GOT3 (cell line): ENCODE measurements around the gene SF3B6.
"Not testable (repeated sequence)": the region's sequence is repeated elsewhere in the genome, so short reads cannot be mapped to it uniquely, and the experiment has no call there.

Source experiments
- DNase-seq: peaks from one replicate; lab custom pipeline; 2025; ENCODE audit warnings: mixed read lengths; lab: John Stamatoyannopoulos, UW

Gene SF3B6, protein sequence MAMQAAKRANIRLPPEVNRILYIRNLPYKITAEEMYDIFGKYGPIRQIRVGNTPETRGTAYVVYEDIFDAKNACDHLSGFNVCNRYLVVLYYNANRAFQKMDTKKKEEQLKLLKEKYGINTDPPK

DNA sequence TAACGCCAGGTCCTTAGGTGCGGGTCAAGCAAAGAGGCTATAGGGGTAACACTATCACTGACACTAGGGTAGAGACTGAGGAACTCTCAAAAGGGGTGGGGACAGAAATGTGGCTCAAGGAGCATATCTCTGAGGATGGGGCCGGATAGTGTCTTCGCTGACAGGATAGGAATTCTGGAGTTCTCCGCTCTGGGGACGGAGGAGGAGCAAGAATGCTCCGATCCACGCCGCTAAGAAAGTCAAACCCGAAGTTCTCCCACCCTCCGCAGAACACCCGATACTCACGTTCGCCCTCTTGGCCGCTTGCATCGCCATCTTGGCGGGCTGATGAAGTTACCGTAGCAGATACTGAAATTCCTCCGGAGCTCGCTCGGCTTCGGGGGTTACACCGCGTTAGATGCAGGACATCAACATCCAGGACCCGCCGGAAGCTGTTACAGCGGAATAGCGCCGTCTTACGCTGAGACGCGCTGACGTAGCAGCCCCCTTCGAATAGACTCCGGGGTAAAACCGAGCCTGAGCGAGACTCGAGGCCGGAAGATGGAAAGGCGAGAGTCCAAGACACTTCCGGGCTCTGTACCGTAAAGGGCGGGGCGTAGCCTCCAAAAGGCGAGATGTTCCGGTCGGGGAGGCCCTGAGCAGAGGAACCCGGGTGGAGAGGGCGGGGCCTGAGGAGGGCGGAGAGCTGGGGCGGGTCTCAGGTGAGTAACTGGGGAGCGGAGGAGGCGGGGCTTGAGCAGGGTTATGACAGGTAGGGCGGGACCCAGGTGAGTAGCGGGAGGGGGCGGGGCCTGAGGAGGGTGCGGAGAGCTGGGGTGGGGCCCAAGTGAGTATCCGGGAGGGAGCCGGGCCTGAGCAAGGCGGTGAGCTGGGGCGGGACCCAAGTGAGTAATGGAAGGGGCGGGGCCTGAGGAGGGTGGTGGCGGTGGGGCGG lies at the start of gene SF3B6:
Gene SF3B6, minus strand, starts transcription at position 412 of the 934 bp plus-strand sequence. Its CDS starts 97 bp downstream, at position 315.
- DNase-seq: peak; percentile 88

DNA sequence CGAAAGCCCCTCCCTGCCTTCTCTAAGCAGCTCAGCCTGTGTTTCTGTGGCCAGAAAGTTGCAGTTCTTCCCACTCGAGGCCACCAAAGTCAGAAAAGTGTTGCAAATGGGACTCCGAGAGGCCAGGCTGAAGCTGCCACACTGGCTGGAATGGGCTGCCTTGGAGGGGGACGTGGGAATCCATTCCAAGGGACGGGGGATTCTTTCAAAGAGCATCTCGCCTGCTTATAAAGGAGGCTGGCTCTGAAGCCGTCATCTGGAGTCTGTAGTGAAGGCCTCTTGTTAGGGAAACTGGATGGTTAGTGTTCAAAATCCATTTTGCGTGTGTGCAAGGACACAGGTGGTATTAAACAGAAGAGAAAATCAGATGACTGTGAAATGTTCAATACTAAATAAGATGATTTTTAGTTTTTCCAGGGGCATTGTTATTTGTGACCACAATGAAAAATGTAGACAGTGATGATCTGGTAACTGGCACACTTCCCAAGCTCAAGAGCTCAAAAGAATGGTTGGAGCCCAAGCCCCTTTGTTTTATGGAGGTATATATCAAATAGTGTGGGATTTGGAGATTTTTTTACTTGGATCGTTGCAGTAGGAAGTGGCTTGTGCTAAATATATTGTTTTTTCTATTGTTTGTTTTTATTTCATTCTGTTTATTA lies 47.9 kb upstream of the SF3B6 start:
- DNase-seq: no peak

DNA sequence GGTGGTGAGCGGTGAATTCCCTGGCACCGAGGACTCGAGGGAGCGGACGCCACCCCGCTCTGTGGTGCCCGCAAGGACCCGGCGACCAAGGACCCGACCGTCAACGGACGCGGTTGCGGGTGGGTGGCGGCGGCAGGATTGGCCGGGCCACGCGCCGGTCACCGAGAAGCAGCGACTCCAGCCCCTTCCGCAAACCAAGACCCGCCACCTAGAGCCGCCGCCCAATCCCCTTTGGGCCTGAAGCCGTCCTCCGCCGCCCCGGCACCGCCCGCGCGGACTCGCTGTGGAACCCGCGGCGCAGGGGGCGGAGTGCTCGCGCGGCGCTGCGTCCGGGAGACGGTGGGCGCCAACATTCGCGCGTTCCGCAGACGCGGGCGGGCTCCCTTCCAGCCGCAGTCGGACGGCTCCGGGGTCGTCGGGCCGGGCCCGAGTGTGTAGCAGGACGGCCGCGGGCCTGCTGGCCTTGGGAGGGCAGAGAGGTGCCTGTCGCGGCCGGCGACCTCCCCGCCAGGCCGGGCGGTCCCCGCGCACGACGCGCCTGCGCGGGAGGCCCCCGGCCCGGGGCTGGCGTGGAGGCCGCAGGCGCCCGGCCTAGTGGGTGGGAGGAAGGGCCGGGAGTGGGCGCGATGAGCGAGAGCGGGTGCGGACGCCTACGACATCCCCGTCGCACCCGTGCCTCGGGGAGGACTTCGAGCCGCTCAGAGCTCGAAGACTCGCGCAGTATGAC lies 47.2 kb upstream of the SF3B6 start, which contains the start of the genes FAM228B and PFN4:
Gene FAM228B, plus strand, starts transcription at position 275 of the 727 bp plus-strand sequence. CDS start 893 bp downstream, outside the sequence.
Gene PFN4, minus strand, starts transcription at position 140 of the 727 bp plus-strand sequence. CDS start 799 bp downstream, outside the sequence.
- peak; percentile 43 for DNase-seq

DNA sequence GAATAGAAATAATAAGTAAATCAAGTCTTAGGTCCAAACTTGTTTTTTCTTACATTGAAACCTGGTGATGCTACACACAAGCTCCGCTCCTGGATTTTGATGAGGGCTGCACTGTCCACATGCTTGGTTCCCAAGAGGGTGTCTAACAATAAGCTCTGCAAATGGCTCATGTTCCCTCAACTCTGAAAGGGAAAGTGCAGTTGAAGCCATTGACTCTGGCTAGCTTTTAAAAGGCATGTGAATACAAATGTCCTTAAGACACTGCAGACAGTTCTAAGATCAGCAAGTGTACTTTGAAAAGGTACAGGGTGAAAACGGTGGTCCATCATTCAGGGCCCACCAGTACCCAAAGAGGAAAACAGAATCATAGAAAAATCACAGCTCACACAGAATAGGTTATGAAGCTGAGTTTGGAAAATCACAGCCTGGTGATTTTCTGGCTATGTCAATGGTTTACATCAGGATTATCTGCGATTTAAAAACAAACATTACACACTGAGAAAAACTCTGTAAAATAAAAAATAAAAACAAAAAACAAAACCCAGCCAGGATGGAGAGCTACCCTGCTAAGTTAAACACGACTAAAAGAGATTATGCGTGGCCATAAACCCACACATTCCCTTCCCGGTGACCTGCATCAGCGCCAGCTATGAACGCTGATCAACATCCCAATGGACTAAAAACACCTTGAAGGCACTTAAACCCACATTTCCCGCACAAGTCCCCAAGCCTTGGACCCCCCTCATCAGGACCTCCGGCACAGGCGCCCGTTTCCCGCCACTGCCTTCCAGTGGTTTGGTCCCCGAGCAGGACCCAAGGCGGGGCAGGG lies 46.5 kb upstream of the SF3B6 start:
- DNase-seq: no peak

DNA sequence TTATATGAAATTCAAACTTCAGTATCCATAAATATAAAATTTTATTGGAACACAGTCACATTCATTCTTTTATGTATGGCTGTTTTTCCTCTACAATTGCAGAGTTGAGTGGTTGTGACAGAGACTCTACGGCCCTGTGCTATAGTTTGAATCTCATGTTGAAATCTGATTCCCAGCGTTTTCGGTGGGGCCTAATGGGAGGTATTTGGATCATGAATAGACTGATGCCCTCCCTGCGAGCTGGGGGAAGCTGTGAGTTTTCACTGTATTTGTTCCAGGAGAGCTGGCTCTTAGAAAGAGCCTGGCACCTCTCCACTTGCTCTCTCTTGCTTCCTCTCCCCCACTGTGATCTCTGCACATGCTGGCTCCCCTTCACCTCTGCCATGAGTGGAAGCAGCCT lies 45.3 kb upstream of the SF3B6 start:
- DNase-seq: no peak

DNA sequence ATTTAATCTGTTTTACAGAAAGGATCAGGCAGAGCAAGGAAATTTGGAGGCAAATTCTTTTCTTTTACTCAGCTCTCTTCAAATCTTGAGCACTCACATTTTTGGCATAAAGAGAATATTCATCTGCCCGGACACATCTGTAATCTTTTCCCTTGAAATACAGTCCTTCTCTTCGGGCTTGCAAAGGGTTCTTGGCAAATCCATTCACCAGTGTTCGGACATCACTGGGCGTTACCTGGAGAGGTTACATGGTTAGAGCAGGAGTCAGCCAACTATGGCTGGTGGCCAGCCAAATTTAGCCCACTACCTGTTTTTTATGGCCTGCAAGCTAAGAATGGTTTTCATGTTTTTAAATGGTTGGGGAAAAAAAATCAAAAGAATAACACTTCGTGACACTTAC lies 44.9 kb upstream of the SF3B6 start:
- DNase-seq: no peak

DNA sequence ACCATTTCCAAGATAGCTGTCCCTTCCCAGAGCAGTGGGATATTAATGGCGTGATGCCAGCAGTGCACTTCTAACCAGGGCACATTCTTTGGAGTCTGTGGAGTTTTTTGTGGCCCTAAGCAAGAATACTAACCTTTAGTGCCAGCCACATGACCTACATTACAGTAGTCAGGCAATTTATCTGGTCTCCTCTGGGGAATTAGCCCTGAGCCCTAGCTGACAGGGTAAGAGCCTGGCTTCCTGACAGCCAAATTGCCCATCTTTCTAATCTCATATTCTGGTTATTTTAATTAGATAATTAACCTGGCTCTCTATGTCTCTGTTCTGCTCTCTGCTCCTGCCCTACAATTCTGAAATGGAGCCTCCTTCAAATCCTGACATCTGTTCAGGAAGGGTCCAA lies 41.8 kb upstream of the SF3B6 start:
- no peak for DNase-seq

DNA sequence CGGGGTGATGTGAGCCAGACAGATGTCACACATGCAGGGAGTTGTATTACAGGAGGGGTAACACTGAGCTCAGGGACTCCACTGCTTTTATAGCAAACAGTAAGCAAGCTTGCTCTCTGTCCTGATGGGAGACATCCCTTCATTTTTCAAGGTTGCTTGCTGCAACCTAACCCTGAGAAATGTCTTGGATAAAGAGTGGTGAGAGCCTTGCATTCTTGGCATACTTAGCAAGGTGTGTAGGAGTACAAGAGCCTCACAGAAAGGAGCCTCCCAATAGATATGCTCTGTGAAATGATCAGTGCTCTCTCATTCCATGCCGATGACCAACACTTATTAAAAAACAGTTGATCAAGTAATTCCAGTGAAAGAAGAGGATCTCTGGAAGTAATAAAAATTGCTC lies 38.9 kb upstream of the SF3B6 start:
- DNase-seq: no peak

DNA sequence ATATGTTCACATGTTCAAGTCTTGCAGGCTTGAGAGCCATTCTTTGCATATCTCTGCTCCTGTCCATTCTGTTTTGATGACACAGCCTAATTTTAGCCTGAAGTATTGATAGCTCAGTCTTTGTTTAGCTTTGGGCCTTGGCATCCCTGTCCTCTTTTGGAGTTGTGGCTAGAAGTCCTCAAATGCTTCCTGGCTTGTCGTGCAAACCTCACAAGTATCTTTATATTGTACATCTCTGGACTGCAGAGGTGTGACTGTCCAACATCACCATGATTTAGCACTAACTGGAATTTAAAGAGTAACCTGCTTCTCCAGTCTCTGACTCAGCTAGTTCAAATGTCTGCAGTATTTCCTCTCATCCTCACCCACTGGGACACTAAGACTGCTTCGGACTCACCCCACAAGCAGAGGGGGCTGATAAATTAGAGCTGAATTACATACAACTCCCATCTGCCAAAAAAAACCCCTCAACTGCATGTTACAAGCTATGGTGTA lies 35.3 kb upstream of the SF3B6 start:
- no peak for DNase-seq

DNA sequence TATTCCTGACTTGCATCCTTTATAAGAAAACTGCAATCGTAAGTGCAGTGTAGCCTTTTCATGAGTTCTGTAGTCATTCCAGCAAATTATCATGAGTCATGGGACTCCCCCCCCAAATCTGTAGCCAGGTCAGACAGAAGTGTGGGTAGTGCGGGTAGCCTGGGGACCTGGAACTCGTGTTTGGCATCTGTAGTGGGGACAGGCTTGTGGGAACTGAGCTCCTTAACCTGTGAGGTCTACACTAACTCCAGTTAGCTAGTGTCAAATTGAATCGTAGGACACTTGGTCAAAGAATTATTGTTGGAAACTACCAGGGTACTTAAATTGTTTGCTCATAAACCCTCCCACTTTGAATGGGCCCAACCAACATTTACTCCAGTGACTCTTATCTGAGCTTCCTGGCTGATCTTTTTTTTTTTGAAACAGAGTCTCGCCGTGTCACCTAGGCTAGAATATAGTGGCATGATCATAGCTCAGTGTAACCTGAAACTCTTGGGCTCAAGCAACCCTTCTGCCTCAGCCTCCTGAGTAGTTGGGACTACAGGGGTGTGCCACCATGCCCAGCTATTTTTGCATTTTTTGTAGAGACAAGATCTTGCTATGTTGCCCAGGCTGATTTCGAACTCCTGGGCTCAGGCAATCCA lies 34.7 kb upstream of the SF3B6 start:
- DNase-seq: no peak

DNA sequence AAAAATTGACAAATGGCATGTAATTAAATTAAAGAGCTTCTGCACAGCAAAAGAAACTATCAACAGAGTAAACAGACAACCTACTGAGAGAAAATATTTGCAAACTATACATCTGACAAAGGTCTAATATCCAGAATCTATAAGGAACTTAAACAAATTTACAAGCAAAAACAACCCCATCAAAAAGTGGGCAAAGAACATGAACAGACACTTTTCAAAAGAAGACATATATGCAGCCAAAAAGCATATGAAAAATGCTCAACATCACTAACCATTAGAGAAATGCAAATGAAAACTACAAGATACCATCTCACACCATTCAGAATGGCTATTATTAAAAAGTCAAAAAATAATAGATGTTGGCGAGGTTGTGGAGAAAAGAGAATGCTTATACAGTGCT lies 33.3 kb upstream of the SF3B6 start:
- not testable (repeated sequence) for DNase-seq

DNA sequence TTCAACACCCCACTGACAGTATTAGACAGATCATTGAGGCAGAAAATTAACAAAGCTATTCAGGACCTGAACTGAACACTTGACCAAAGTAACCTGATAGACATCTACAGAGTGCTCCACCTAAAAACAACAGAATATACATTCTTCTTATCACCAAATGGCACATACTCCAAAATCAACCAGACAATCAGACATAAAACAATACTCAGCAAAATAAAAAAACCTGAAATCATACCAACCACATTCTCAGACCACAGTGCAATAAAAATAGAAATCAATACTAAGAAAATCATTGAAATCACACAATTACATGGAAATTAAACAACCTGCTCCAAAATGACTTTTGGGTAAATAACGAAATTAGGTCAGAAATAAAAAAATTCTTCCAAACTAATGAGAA lies 31.2 kb upstream of the SF3B6 start:
- DNase-seq: no peak

DNA sequence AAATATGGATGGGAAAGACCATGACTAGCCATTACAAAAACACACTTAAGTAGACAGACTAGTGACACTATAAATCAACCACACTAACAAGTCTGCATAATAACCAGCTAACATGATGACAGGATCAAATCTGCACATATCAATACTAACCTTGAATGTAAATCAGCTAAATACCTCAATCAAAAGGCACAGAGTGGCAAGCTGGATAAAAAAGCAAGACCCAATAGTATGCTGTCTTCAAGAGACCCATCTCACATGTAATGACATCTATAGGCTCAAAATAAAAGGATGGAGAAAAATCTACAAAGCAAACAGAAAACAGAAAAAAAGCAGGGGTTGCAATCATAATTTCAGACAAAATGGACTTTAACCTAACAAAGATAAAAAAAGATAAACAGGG lies 30.7 kb upstream of the SF3B6 start:
- no peak for DNase-seq

DNA sequence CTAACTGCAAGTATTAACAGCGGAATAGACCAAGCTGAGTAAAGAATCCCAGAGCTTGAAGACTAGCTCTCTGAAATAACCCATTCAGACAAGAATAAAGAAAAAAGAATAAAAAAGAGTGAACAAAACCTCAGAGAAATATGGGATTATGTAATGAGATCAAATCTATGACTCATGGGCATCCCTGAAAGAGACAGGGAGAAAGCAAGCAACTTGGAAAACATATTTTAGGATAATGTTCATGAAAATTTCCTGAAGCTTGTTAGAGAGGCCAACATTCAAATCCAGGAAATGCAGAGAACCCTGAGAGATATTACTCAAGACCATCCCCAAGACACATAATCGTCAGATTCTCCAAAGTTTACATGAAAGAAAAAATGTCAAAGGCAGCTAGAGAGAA lies 29.7 kb upstream of the SF3B6 start:
- DNase-seq: no peak

DNA sequence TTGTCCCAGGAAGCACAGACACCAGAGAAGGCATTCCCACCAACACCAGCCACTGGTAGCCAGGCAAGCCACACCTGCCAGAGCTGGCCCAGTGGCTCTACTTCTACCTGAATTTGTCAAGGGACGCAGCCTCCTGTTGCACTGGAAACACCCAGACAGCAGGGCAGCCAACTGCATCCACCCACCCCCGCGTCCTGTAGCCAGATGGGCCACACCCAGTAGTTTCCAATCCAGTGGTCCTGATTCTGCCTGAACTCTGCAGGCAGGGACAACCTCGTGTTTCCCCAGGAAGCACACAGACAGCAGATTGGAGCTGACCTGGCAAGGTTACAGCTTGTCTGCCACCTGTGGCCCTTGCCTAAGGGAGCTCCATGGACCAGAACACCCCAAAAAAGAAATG lies 28.8 kb upstream of the SF3B6 start:
- DNase-seq: no peak

DNA sequence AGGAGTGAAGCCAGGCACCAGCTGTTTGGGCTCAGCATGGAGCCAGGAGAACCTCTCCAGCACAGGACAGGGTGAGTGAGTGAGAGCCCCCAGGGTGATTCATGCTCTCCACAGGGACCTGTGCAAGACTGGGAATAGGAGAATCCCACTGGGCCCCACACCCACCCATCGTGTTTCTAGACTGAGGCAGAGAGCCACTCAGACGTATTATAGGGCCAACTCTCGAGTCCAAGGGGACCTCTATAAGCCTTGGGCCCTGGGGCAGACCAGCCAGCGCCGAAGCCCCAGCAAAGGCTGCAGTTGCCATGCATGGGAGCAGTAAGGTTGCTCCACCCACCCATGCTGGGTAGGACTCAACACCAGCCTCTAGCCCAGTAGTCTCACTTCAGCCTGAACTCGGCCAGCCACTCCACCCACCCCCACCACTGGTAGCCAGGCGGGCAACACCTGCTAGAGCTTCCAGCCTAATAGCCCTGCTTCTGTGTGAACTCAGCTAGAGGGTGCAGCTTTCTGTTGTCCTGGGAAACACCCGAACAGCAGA lies 28.1 kb upstream of the SF3B6 start:
- no peak for DNase-seq

DNA sequence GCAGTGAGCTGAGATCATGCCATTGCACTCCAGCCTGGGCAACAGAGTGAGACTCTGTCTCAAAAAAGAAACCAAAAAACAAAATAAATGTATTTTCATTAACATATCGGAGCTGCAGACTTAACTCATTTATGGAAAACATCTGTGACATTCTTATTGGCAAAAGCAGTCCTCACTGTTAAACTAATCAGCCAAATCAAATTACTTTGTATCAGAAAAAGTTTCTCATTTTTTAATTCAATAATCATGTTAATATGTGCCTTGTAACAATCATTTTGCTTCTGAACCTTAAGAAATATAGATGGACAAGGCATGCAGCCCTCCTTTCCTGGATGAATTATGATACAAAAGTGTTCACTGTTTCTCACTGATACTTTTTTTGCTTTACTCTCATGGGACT lies 26.6 kb upstream of the SF3B6 start:
- no peak for DNase-seq

DNA sequence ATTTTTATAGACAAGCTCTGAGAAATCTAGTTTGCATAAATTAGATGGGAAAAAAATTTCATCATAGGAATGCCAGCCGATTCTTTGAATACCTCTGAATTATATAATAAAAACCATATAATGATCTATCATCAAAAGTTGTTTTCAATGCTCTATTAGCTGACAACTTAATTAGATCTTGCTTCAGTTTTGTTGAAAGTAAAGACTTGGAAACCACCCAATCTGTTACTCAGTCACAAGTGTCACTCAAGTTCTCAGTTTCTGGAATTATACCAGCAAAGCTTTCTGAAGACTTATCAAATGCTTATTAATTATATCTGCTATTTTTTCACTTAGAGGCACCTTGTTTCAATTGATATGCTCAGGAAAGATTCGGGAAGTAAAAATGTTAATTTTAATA lies 25.9 kb upstream of the SF3B6 start:
- DNase-seq: no peak

DNA sequence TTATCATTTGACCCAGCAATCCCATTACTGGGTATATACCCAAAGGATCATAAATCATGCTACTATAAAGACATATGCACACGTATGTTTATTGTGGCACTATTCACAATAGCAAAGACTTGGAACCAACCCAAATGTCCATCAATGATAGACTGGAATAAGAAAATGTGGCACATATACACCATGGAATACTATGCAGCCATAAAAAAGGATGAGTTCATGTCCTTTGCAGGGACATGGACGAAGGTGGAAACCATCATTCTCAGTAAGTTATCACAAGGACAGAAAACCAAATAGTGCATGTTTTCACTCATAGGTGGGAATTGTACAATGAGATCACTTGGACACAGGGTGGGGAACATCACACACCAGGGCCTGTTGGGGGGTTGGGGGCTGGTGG lies 24.6 kb upstream of the SF3B6 start:
- not testable (repeated sequence) for DNase-seq

DNA sequence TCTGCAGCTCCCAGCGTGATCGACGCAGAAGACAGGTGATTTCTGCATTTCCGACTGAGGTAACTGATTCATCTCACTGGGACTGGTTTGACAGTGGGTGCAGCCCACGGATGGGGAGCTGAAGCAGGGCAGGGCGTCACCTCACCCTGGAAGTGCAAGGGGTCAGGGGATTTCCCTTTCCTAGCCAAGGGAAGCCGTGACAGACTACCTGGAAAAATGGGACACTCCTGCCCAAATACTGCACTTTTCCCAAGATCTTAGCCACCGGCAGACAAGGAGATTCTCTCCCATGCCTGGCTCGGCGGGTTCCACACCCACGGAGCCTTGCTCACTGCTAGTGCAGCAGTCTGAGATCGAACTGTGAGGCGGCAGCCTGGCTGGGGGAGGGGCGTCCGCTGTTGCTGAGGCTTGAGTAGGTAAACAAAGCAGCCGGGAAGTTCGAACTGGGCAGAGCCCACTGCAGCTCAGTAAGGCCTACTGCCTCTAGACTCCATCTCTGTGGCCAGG lies 19.1 kb upstream of the SF3B6 start:
- DNase-seq: not testable (repeated sequence)
